ENCODE measurements around the gene NGLY1.

The NGLY1 gene

DNA sequence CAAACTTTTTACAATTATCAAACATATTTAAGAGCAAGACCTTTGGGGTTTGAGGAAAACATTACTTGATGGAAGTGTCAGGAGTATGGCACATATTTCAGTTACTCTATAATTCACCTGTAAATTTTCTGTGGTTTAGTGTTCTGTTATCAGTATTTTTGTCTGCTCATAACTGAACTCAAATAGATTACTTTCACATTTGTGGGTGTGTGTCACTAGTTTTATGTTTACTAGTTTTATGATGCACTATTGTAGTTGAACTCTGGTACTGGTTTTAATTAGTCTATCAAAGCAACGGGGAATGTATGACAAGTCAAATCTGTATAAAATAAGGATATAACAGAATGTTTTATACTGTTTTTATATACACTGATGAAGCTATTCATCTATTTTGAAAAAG, 33.9 kb upstream of the NGLY1 start:
- TF ChIP-seq TCF12 (IDR thresholded peaks at IDR 0.05; ENCODE audit: low read depth), result no peak
- no peak for TF ChIP-seq YY1 (IDR thresholded peaks at IDR 0.05; ENCODE audit: low read depth)
- TF ChIP-seq, protein P1, sequence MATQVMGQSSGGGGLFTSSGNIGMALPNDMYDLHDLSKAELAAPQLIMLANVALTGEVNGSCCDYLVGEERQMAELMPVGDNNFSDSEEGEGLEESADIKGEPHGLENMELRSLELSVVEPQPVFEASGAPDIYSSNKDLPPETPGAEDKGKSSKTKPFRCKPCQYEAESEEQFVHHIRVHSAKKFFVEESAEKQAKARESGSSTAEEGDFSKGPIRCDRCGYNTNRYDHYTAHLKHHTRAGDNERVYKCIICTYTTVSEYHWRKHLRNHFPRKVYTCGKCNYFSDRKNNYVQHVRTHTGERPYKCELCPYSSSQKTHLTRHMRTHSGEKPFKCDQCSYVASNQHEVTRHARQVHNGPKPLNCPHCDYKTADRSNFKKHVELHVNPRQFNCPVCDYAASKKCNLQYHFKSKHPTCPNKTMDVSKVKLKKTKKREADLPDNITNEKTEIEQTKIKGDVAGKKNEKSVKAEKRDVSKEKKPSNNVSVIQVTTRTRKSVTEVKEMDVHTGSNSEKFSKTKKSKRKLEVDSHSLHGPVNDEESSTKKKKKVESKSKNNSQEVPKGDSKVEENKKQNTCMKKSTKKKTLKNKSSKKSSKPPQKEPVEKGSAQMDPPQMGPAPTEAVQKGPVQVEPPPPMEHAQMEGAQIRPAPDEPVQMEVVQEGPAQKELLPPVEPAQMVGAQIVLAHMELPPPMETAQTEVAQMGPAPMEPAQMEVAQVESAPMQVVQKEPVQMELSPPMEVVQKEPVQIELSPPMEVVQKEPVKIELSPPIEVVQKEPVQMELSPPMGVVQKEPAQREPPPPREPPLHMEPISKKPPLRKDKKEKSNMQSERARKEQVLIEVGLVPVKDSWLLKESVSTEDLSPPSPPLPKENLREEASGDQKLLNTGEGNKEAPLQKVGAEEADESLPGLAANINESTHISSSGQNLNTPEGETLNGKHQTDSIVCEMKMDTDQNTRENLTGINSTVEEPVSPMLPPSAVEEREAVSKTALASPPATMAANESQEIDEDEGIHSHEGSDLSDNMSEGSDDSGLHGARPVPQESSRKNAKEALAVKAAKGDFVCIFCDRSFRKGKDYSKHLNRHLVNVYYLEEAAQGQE (IDR thresholded peaks at IDR 0.05; ENCODE audit: low read depth), result no peak
- TF ChIP-seq ZBTB7A (IDR thresholded peaks at IDR 0.05; ENCODE audit: low read depth), result no peak
- TF ChIP-seq, protein P2, sequence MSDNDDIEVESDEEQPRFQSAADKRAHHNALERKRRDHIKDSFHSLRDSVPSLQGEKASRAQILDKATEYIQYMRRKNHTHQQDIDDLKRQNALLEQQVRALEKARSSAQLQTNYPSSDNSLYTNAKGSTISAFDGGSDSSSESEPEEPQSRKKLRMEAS (IDR thresholded peaks at IDR 0.05), result no peak
- no peak for TF ChIP-seq CEBPB (IDR thresholded peaks at IDR 0.05)
- TF ChIP-seq NFIC (IDR thresholded peaks at IDR 0.05), result no peak
- no peak for TF ChIP-seq CREB1 (IDR thresholded peaks at IDR 0.05; ENCODE audit: low read depth)
- no peak for TF ChIP-seq FOXM1 (IDR thresholded peaks at IDR 0.05; ENCODE audit: borderline replicate concordance, low read depth)
- TF ChIP-seq TEAD4 (IDR thresholded peaks at IDR 0.05), result no peak
- TF ChIP-seq RAD21 (IDR thresholded peaks at IDR 0.05; ENCODE audit: low read depth), result no peak
- no peak for TF ChIP-seq TAF1 (IDR thresholded peaks at IDR 0.05; ENCODE audit: low read depth)
- TF ChIP-seq, protein P3, sequence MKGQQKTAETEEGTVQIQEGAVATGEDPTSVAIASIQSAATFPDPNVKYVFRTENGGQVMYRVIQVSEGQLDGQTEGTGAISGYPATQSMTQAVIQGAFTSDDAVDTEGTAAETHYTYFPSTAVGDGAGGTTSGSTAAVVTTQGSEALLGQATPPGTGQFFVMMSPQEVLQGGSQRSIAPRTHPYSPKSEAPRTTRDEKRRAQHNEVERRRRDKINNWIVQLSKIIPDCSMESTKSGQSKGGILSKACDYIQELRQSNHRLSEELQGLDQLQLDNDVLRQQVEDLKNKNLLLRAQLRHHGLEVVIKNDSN (IDR thresholded peaks at IDR 0.05), result no peak
- no peak for TF ChIP-seq EP300 (IDR thresholded peaks at IDR 0.05; ENCODE audit: borderline replicate concordance)

DNA sequence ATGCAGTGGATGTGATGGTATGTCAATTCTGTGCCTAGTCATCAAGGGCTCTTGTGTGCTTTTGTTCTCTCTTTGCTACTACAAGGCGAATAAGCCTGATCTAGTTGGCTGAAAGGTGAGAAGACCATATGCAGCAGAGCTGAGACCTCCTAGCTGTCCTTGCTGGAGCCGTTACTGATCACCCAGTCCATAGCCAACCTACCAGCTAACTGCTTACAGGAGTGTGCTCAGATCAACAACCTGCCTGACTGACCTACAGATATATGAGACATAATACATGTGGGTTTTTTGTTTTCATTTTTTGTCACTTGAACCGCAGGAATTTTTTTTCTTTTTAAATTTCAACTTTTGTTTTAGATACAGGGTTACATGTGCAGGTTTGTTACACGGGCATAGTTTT, 29.4 kb upstream of the NGLY1 start:
- TF ChIP-seq ZBTB7A (IDR thresholded peaks at IDR 0.05; ENCODE audit: low read depth), result no peak
- TF ChIP-seq, protein P2 (IDR thresholded peaks at IDR 0.05), result no peak
- TF ChIP-seq, protein P1 (IDR thresholded peaks at IDR 0.05; ENCODE audit: low read depth), result no peak
- no peak for TF ChIP-seq CREB1 (IDR thresholded peaks at IDR 0.05; ENCODE audit: low read depth)
- no peak for TF ChIP-seq EGR1 (IDR thresholded peaks at IDR 0.05)
- TF ChIP-seq CEBPB (IDR thresholded peaks at IDR 0.05), result no peak
- TF ChIP-seq RAD21 (IDR thresholded peaks at IDR 0.05; ENCODE audit: low read depth), result no peak

DNA sequence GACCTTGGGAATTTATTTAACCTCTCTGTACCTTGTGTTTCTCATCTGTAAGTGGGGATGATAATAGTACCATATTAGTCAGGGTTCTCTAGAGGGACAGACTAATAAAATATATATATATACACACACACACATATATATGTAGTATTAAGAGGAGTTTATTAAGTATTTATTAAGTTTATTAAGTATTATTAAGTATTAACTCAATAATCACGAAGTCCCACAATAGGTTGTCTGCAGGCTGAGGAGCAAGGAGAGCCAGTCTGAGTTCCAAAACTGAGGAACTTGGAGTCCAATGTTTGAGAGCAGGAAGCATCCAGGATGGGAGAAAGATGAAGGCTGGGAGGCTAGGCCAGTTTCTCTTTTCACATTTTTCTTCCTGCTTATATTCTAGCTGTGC, 21.4 kb upstream of the NGLY1 start:
- TF ChIP-seq, protein P1 (IDR thresholded peaks at IDR 0.05; ENCODE audit: low read depth), result no peak
- TF ChIP-seq YY1 (IDR thresholded peaks at IDR 0.05; ENCODE audit: low read depth) (no peak), TEAD4 (IDR thresholded peaks at IDR 0.05) (no peak), FOXM1 (IDR thresholded peaks at IDR 0.05; ENCODE audit: borderline replicate concordance, low read depth) (no peak), TCF12 (IDR thresholded peaks at IDR 0.05; ENCODE audit: low read depth) (no peak), ZBTB7A (IDR thresholded peaks at IDR 0.05; ENCODE audit: low read depth) (no peak), EGR1 (IDR thresholded peaks at IDR 0.05) (no peak), CEBPB (IDR thresholded peaks at IDR 0.05) (no peak), NFIC (IDR thresholded peaks at IDR 0.05) (no peak), CREB1 (IDR thresholded peaks at IDR 0.05; ENCODE audit: low read depth) (no peak), RAD21 (IDR thresholded peaks at IDR 0.05; ENCODE audit: low read depth) (no peak), EP300 (IDR thresholded peaks at IDR 0.05; ENCODE audit: borderline replicate concordance) (no peak), TAF1 (IDR thresholded peaks at IDR 0.05; ENCODE audit: low read depth) (no peak)
- TF ChIP-seq, protein P3 (IDR thresholded peaks at IDR 0.05), result no peak
- TF ChIP-seq, protein P2 (IDR thresholded peaks at IDR 0.05), result no peak

DNA sequence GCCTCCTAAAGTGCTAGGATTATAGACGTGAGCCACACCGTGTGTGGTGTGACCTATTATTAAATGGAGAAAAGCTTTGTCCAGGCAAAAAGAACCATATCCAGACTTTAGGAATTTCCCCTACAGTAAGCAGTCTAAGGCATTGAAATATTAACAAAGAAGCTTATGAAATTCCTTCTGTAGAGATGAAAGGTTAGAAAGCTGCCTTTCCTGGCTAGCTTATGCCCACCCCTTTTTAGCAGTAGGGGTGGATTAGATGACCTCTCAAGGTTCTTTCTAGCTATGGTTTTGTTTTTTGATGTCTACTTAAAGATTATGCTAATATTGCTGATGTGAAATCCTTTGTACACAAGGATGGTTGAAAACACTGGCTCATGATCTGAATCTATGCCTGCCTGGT, 20.6 kb upstream of the NGLY1 start:
- no peak for TF ChIP-seq YY1 (IDR thresholded peaks at IDR 0.05; ENCODE audit: low read depth)
- TF ChIP-seq, protein P3 (IDR thresholded peaks at IDR 0.05), result no peak
- no peak for TF ChIP-seq NFIC (IDR thresholded peaks at IDR 0.05)
- TF ChIP-seq, protein P2 (IDR thresholded peaks at IDR 0.05), result no peak
- TF ChIP-seq ZBTB7A (IDR thresholded peaks at IDR 0.05; ENCODE audit: low read depth), result no peak
- no peak for TF ChIP-seq TEAD4 (IDR thresholded peaks at IDR 0.05)
- no peak for TF ChIP-seq RAD21 (IDR thresholded peaks at IDR 0.05; ENCODE audit: low read depth)
- TF ChIP-seq CREB1 (IDR thresholded peaks at IDR 0.05; ENCODE audit: low read depth), result no peak
- no peak for TF ChIP-seq CEBPB (IDR thresholded peaks at IDR 0.05)
- TF ChIP-seq FOXM1 (IDR thresholded peaks at IDR 0.05; ENCODE audit: borderline replicate concordance, low read depth), result no peak
- TF ChIP-seq, protein P1 (IDR thresholded peaks at IDR 0.05; ENCODE audit: low read depth), result no peak
- TF ChIP-seq TAF1 (IDR thresholded peaks at IDR 0.05; ENCODE audit: low read depth), result no peak
- TF ChIP-seq EGR1 (IDR thresholded peaks at IDR 0.05), result no peak
- TF ChIP-seq EP300 (IDR thresholded peaks at IDR 0.05; ENCODE audit: borderline replicate concordance), result no peak
- no peak for TF ChIP-seq TCF12 (IDR thresholded peaks at IDR 0.05; ENCODE audit: low read depth)

All from Ishikawa (cell line).